Glomerular visceral epithelial cell (primary cell): Measurements from ENCODE around the gene MAP1S.

ENCODE experiments used
- DNase-seq: peaks from one replicate; pipeline ENCODE4 v3.0.0-alpha.2; 2016; ENCODE audit errors: extremely low spot score

Gene MAP1S

GRCh38 chr19:17688853-17689595, 30.3 kb upstream of the MAP1S start:
- no peak for DNase-seq

- no peak for DNase-seq
These were observed 26.7 kb upstream of the MAP1S start for GRCh38 chr19:17692566-17692965.

- DNase-seq: no peak
These were observed 24.1 kb upstream of the MAP1S start for GRCh38 chr19:17695198-17695597.

GRCh38 chr19:17703824-17704463, 15.3 kb upstream of the MAP1S start:
- no peak for DNase-seq

- DNase-seq: no peak
These were observed 12.5 kb upstream of the MAP1S start for GRCh38 chr19:17706750-17707181.

- DNase-seq: no peak
These were observed 7.4 kb upstream of the MAP1S start for GRCh38 chr19:17711851-17712250.

GRCh38 chr19:17716309-17716929, 2.9 kb upstream of the MAP1S start:
- no peak for DNase-seq

- no peak for DNase-seq
These were observed 732 bp upstream of the MAP1S start for GRCh38 chr19:17718550-17718946.

GRCh38 chr19:17719730-17720400, 585 bp downstream of the MAP1S start:
- DNase-seq: no peak

GRCh38 chr19:17720440-17720839, 1.2 kb downstream of the MAP1S start:
- no peak for DNase-seq

GRCh38 chr19:17721111-17721628, 1.9 kb downstream of the MAP1S start:
- no peak for DNase-seq

- DNase-seq: no peak
These were observed 2.5 kb downstream of the MAP1S start for GRCh38 chr19:17721821-17722220.

- DNase-seq: no peak
These were observed 3.5 kb downstream of the MAP1S start for GRCh38 chr19:17722655-17723240.

- no peak for DNase-seq
These were observed 5.4 kb downstream of the MAP1S start for GRCh38 chr19:17724655-17725054.

- no peak for DNase-seq
These were observed 6.3 kb downstream of the MAP1S start for GRCh38 chr19:17725422-17726078.

- no peak for DNase-seq
These were observed 7.0 kb downstream of the MAP1S start for GRCh38 chr19:17726136-17726741.

- DNase-seq: no peak
These were observed 7.9 kb downstream of the MAP1S start for GRCh38 chr19:17726964-17727773.

- DNase-seq: no peak
These were observed 8.6 kb downstream of the MAP1S start for GRCh38 chr19:17727843-17728242.

- DNase-seq: no peak
These were observed 13.8 kb downstream of the MAP1S start for GRCh38 chr19:17733127-17733526.

GRCh38 chr19:17734146-17734545, 14.9 kb downstream of the MAP1S start:
- no peak for DNase-seq
